Loucy (cell line): ENCODE results near the gene CAMTA1.

Experiments
- CTCF ChIP-seq: fragments of 200-600 bp; sonication (generic); conservative IDR thresholded peaks from 2 replicates; pipeline ENCODE4 v1.5.1; 2014; ENCODE audit warnings: mild to moderate bottlenecking, antibody characterized with exemption, low read length
- EZH2phosphoT487 ChIP-seq: fragments of 200-600 bp; IDR thresholded peaks from 2 replicates; pipeline ENCODE4 v1.6.1; 2018; ENCODE audit warnings: antibody characterized with exemption, mild to moderate bottlenecking, moderate library complexity, borderline replicate concordance

GRCh38 chr1:7670334-7671145, 885.3 kb downstream of the CAMTA1 start:
- TF ChIP-seq CTCF (no peak), EZH2phosphoT487 (no peak)
